Measurements from ENCODE around the gene HNRNPC. TPM values are rescaled to one million over a fixed set of nuclear protein-coding genes. Genes with fewer than 3 reads are reported as not detected.

The HNRNPC gene
- total and polyA plus RNA-seq, 10 of the 15 experiments (the other 5 are each of a cell fraction or from before 2014, with no cell fraction given) = 679 to 1,492 (median 1,262) TPM

- peaks cover under 1 to 16% of the 10 kb centered on the region in 2 experiments; a peak in 3 of 4 replicates for H3K36me3 ChIP-seq (ENCODE audit: control insufficient read depth in 2 of 2, insufficient read depth in 2 of 2, low read length in 1 of 2)
- TF ChIP-seq RELA (IDR thresholded peaks at IDR 0.05; ENCODE audit: borderline replicate concordance, partially characterized antibody) (no peak), SUPT20H (IDR thresholded peaks at IDR 0.05; ENCODE audit: borderline replicate concordance, control insufficient read depth, low read depth, low read length) (no peak), SUZ12 (IDR thresholded peaks at IDR 0.05; ENCODE audit: unreplicated experiment) (no peak), FOXK2 (IDR thresholded peaks at IDR 0.05) (no peak), HDGF (IDR thresholded peaks at IDR 0.05) (peak; percentile 24; the same call in 1 of the 2 replicates), NFIC (IDR thresholded peaks at IDR 0.05; ENCODE audit: low read depth, low read length) (peak; percentile 11), ATF3 (IDR thresholded peaks at IDR 0.05; ENCODE audit: borderline replicate concordance, extremely low read depth, low read depth, low read length) (no peak), STAT1 (conservative IDR thresholded peaks at IDR 0.05) (no peak), LARP7 (IDR thresholded peaks at IDR 0.05) (peak; percentile 84; the same call in 1 of the 2 replicates), TARDBP (IDR thresholded peaks at IDR 0.05; ENCODE audit: borderline replicate concordance) (no peak), SMC3 (IDR thresholded peaks at IDR 0.05; ENCODE audit: borderline replicate concordance, low read length) (no peak), FOXM1 (IDR thresholded peaks at IDR 0.05; ENCODE audit: low read depth, low read length) (no peak), IKZF1 (conservative IDR thresholded peaks at IDR 0.05) (no peak), PAX8 (IDR thresholded peaks at IDR 0.05) (no peak), ELK1 (IDR thresholded peaks at IDR 0.05; ENCODE audit: low read depth, low read length) (no peak), IRF4 (IDR thresholded peaks at IDR 0.05; ENCODE audit: low read depth, low read length) (no peak), PKNOX1 (IDR thresholded peaks at IDR 0.05) (no peak)
- TF ChIP-seq, protein P1, sequence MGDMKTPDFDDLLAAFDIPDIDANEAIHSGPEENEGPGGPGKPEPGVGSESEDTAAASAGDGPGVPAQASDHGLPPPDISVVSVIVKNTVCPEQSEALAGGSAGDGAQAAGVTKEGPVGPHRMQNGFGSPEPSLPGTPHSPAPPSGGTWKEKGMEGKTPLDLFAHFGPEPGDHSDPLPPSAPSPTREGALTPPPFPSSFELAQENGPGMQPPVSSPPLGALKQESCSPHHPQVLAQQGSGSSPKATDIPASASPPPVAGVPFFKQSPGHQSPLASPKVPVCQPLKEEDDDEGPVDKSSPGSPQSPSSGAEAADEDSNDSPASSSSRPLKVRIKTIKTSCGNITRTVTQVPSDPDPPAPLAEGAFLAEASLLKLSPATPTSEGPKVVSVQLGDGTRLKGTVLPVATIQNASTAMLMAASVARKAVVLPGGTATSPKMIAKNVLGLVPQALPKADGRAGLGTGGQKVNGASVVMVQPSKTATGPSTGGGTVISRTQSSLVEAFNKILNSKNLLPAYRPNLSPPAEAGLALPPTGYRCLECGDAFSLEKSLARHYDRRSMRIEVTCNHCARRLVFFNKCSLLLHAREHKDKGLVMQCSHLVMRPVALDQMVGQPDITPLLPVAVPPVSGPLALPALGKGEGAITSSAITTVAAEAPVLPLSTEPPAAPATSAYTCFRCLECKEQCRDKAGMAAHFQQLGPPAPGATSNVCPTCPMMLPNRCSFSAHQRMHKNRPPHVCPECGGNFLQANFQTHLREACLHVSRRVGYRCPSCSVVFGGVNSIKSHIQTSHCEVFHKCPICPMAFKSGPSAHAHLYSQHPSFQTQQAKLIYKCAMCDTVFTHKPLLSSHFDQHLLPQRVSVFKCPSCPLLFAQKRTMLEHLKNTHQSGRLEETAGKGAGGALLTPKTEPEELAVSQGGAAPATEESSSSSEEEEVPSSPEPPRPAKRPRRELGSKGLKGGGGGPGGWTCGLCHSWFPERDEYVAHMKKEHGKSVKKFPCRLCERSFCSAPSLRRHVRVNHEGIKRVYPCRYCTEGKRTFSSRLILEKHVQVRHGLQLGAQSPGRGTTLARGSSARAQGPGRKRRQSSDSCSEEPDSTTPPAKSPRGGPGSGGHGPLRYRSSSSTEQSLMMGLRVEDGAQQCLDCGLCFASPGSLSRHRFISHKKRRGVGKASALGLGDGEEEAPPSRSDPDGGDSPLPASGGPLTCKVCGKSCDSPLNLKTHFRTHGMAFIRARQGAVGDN (IDR thresholded peaks at IDR 0.05) = no peak
- FAIRE-seq (no peak), DNase-seq (ENCODE audit: low read depth, low spot score) (no peak), ATAC-seq (no peak)
- intact Hi-C loops (cut with micrococcal nuclease; ENCODE audit: unreplicated experiment) = loop anchor here (10.0 kb wide), 1 partner anchor 116 kb away; the partner anchor contains the start of gene SUPT16H
- H3K4me3 ChIP-seq = peak overlapping the region; percentile 98
- SMC1A ChIA-PET (ENCODE audit: uncharacterized antibody, unreplicated experiment) = interaction anchor here (0.6 to 2.1 kb wide), 4 partner anchors 14 to 116 kb away, joined by 3 to 7 read pairs (median 3); partner anchors contain the start of gene SUPT16H
- H3K27ac ChIP-seq (ENCODE audit: control insufficient read depth, insufficient read depth) = peak overlapping the region; percentile 100
- RAD21 ChIA-PET (ENCODE audit: unreplicated experiment) = interaction anchor here (0.8 to 0.9 kb wide), 2 partner anchors 13 to 40 kb away, joined by 3 to 4 read pairs; no protein-coding TSS in a partner anchor
- in situ Hi-C loops (cut with MboI) = no loop called here
- peaks cover 7% of the 10 kb centered on the region for H4K20me1 ChIP-seq (ENCODE audit: control insufficient read depth, insufficient read depth)
- CTCF ChIA-PET = interaction anchor here (1.7 kb wide), 1 partner anchor 10 kb away, joined by 3 read pairs; no protein-coding TSS in a partner anchor
- H3K9ac ChIP-seq (ENCODE audit: control insufficient read depth, insufficient read depth, low read length) = peak overlapping the region; percentile 100
- peaks cover 56% of the 10 kb centered on the region for H3K79me2 ChIP-seq (ENCODE audit: control insufficient read depth, insufficient read depth, low read length)
- POLR2A ChIA-PET = interaction anchor here (0.6 to 1.9 kb wide), 5 partner anchors 15 to 169 kb away, joined by 3 to 7 read pairs (median 5); no protein-coding TSS in a partner anchor
- H3K4me1 ChIP-seq (ENCODE audit: control insufficient read depth, insufficient read depth, low read length) = peaks cover 18% of the 10 kb centered on the region
- peak overlapping the region; percentile 11; the same call in 1 of the 2 replicates for H3K4me2 ChIP-seq (ENCODE audit: control insufficient read depth, insufficient read depth)
- WGBS (ENCODE audit: insufficient coverage, insufficient replicate concordance, low lambda C conversion rate, missing lambda C conversion rate) = under 1% methylated on average over 24 of the region's 24 CpGs
- H2AFZ ChIP-seq (ENCODE audit: control insufficient read depth, low read depth, low read length) = no peak overlapping the region
- no peaks in the 10 kb centered on the region for H3K9me3 ChIP-seq (replicated peaks; ENCODE audit: control insufficient read depth, insufficient read depth, low read length)
- BruUV-seq (replicated peaks) = TSS peak; percentile 66
- no peaks in the 10 kb centered on the region for H3K27me3 ChIP-seq (replicated peaks in 1 of 2; ENCODE audit: control insufficient read depth in 2 of 2, insufficient read depth in 2 of 2, low read length in 1 of 2)
Observed at GRCh38 chr14:21268617-21269251, 508 bp downstream of the HNRNPC start.

All from GM12878 (cell line).